HEK293 (cell line): ENCODE data around the gene THTPA.

Experiments used
- HOXA7 ChIP-seq: sonication (generic); formaldehyde crosslinking; IDR thresholded peaks from 2 replicates; pipeline ENCODE4 v1.8.1; 2022; ENCODE audit warnings: missing genetic modification reagents, borderline replicate concordance
- HOXD13 ChIP-seq: sonication (generic); formaldehyde crosslinking; IDR thresholded peaks from 2 replicates; pipeline ENCODE4 v1.8.0; 2022; ENCODE audit warnings: missing genetic modification reagents, borderline replicate concordance
- MYNN ChIP-seq: fragments of 450-650 bp; formaldehyde crosslinking; IDR thresholded peaks from 2 replicates; pipeline ENCODE4 v1.5.1; 2016; ENCODE audit warnings: missing biosample characterization, missing genetic modification characterization, borderline replicate concordance
- TRIM28 ChIP-seq: IDR thresholded peaks from 2 replicates; pipeline ENCODE4 v1.6.1; 2011; ENCODE audit warnings: low read length, control low read depth, borderline replicate concordance
- YY2 ChIP-seq: fragments of 450-650 bp; formaldehyde crosslinking; IDR thresholded peaks from 2 replicates; pipeline ENCODE4 v1.5.1; 2016; ENCODE audit warnings: missing biosample characterization, missing genetic modification characterization
- ZBTB48 ChIP-seq: fragments of 450-650 bp; formaldehyde crosslinking; IDR thresholded peaks from 2 replicates; pipeline ENCODE4 v1.5.1; 2016; ENCODE audit warnings: missing biosample characterization, missing genetic modification characterization
- ZNF112 ChIP-seq: fragments of 450-650 bp; formaldehyde crosslinking; IDR thresholded peaks from 2 replicates; pipeline ENCODE4 v1.5.0; 2017; ENCODE audit warnings: missing biosample characterization, missing genetic modification characterization
- ZNF140 ChIP-seq: fragments of 450-650 bp; formaldehyde crosslinking; IDR thresholded peaks from 2 replicates; pipeline ENCODE4 v1.5.1; 2016; ENCODE audit warnings: missing biosample characterization, missing genetic modification characterization
- ZNF146 ChIP-seq: fragments of 450-650 bp; formaldehyde crosslinking; IDR thresholded peaks from 2 replicates; pipeline ENCODE4 v1.5.1; 2016; ENCODE audit warnings: missing biosample characterization, missing genetic modification characterization
- ZNF335 ChIP-seq: fragments of 450-650 bp; formaldehyde crosslinking; conservative IDR thresholded peaks from 2 replicates; pipeline ENCODE4 v1.5.1; 2016; ENCODE audit warnings: missing biosample characterization, missing genetic modification characterization
- ZNF521 ChIP-seq: fragments of 450-650 bp; formaldehyde crosslinking; IDR thresholded peaks from 2 replicates; pipeline ENCODE4 v1.5.1; 2017; ENCODE audit warnings: missing biosample characterization, mild to moderate bottlenecking, missing genetic modification characterization
- ZNF548 ChIP-seq: fragments of 450-650 bp; formaldehyde crosslinking; IDR thresholded peaks from 2 replicates; pipeline ENCODE4 v1.5.1; 2016; ENCODE audit warnings: missing biosample characterization, missing genetic modification characterization
- ZNF596 ChIP-seq: fragments of 450-650 bp; IDR thresholded peaks from 2 replicates; pipeline ENCODE4 v1.5.0; 2018; ENCODE audit warnings: missing biosample characterization, mild to moderate bottlenecking, missing genetic modification characterization, moderate library complexity
- ZNF610 ChIP-seq: fragments of 450-650 bp; formaldehyde crosslinking; IDR thresholded peaks from 2 replicates; pipeline ENCODE4 v1.5.1; 2016; ENCODE audit warnings: missing biosample characterization, missing genetic modification characterization, borderline replicate concordance
- ZNF664 ChIP-seq: fragments of 450-650 bp; formaldehyde crosslinking; IDR thresholded peaks from 2 replicates; pipeline ENCODE4 v1.5.1; 2016; ENCODE audit warnings: missing biosample characterization, missing genetic modification characterization
- ZNF747 ChIP-seq: fragments of 450-650 bp; formaldehyde crosslinking; IDR thresholded peaks from 2 replicates; pipeline ENCODE4 v1.5.1; 2016; ENCODE audit warnings: missing biosample characterization, missing genetic modification characterization
- ZNF792 ChIP-seq: fragments of 450-650 bp; formaldehyde crosslinking; IDR thresholded peaks from 2 replicates; pipeline ENCODE4 v1.5.1; 2016; ENCODE audit warnings: missing biosample characterization, missing genetic modification characterization
- ZSCAN16 ChIP-seq: fragments of 450-650 bp; formaldehyde crosslinking; IDR thresholded peaks from 2 replicates; pipeline ENCODE4 v1.5.1; 2016; ENCODE audit warnings: missing biosample characterization, missing genetic modification characterization
- ZSCAN23 ChIP-seq: fragments of 450-650 bp; formaldehyde crosslinking; IDR thresholded peaks from 2 replicates; pipeline ENCODE4 v1.5.1; 2016; ENCODE audit warnings: missing biosample characterization, missing genetic modification characterization
- TF ChIP-seq, protein P1 (sequence below): fragments of 450-650 bp; formaldehyde crosslinking; IDR thresholded peaks from 2 replicates; pipeline ENCODE4 v1.5.1; 2016; ENCODE audit warnings: missing biosample characterization, missing genetic modification characterization, borderline replicate concordance
- TF ChIP-seq, protein P2 (sequence below): fragments of 450-650 bp; formaldehyde crosslinking; IDR thresholded peaks from 2 replicates; pipeline ENCODE4 v1.5.1; 2016; ENCODE audit warnings: missing biosample characterization, missing genetic modification characterization
- TF ChIP-seq, protein P3 (sequence below): fragments of 450-650 bp; formaldehyde crosslinking; IDR thresholded peaks from 2 replicates; pipeline ENCODE4 v1.5.1; 2016; ENCODE audit warnings: missing biosample characterization, missing genetic modification characterization
- TF ChIP-seq, protein P4 (sequence below): fragments of 450-650 bp; formaldehyde crosslinking; IDR thresholded peaks from 2 replicates; pipeline ENCODE4 v1.5.1; 2016; ENCODE audit warnings: missing biosample characterization, missing genetic modification characterization
- TF ChIP-seq, protein P5 (sequence below): fragments of 450-650 bp; formaldehyde crosslinking; IDR thresholded peaks from 2 replicates; pipeline ENCODE4 v1.5.1; 2016; ENCODE audit warnings: missing biosample characterization, missing genetic modification characterization

The THTPA gene

DNA sequence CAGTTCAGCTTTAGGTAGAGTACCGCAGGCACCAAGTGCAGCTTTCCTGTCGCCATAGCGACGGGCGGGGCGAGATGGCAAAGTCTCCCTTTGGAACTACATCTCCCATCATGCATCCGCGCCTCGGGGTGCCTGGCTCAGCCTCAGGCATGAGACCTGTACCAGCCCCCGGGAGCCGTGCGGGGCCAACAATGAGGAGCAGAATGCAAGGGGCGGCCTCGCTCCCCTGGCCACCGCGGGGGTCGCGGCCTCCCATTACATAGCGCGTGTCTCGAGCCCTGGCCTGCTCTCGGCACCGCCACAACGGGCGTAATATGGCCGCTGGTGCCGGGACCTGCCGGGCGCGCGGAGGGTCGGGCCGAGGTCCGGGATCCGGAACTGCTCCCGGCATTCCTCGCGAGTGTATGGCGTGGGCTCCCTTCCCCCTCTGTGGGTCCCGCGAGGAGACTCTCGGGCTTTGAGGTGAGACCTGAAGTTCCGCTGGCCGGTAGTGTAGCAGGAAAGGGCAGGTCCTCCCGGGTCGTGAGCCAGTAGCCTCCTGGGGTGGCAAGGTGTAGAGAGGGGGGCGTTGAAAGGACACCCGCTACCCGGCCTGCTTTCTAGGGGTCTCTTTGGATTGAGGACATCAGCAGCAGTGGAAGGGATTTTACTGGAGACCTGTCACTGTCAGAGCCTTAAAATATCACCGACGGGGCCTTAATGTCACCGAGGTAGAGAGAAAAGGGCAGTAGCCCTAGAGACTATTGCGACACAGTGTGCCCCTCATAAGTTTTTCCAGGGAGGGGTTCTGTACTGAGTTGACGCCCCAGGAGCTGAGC, at the start of gene THTPA (continued):
- TF ChIP-seq, protein P1, sequence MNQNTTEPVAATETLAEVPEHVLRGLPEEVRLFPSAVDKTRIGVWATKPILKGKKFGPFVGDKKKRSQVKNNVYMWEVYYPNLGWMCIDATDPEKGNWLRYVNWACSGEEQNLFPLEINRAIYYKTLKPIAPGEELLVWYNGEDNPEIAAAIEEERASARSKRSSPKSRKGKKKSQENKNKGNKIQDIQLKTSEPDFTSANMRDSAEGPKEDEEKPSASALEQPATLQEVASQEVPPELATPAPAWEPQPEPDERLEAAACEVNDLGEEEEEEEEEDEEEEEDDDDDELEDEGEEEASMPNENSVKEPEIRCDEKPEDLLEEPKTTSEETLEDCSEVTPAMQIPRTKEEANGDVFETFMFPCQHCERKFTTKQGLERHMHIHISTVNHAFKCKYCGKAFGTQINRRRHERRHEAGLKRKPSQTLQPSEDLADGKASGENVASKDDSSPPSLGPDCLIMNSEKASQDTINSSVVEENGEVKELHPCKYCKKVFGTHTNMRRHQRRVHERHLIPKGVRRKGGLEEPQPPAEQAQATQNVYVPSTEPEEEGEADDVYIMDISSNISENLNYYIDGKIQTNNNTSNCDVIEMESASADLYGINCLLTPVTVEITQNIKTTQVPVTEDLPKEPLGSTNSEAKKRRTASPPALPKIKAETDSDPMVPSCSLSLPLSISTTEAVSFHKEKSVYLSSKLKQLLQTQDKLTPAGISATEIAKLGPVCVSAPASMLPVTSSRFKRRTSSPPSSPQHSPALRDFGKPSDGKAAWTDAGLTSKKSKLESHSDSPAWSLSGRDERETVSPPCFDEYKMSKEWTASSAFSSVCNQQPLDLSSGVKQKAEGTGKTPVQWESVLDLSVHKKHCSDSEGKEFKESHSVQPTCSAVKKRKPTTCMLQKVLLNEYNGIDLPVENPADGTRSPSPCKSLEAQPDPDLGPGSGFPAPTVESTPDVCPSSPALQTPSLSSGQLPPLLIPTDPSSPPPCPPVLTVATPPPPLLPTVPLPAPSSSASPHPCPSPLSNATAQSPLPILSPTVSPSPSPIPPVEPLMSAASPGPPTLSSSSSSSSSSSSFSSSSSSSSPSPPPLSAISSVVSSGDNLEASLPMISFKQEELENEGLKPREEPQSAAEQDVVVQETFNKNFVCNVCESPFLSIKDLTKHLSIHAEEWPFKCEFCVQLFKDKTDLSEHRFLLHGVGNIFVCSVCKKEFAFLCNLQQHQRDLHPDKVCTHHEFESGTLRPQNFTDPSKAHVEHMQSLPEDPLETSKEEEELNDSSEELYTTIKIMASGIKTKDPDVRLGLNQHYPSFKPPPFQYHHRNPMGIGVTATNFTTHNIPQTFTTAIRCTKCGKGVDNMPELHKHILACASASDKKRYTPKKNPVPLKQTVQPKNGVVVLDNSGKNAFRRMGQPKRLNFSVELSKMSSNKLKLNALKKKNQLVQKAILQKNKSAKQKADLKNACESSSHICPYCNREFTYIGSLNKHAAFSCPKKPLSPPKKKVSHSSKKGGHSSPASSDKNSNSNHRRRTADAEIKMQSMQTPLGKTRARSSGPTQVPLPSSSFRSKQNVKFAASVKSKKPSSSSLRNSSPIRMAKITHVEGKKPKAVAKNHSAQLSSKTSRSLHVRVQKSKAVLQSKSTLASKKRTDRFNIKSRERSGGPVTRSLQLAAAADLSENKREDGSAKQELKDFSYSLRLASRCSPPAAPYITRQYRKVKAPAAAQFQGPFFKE (tag by site-specific recombination) = no peak
- TF ChIP-seq HOXA7 (CRISPR knock-in tag) = no peak
- TF ChIP-seq, protein P2, sequence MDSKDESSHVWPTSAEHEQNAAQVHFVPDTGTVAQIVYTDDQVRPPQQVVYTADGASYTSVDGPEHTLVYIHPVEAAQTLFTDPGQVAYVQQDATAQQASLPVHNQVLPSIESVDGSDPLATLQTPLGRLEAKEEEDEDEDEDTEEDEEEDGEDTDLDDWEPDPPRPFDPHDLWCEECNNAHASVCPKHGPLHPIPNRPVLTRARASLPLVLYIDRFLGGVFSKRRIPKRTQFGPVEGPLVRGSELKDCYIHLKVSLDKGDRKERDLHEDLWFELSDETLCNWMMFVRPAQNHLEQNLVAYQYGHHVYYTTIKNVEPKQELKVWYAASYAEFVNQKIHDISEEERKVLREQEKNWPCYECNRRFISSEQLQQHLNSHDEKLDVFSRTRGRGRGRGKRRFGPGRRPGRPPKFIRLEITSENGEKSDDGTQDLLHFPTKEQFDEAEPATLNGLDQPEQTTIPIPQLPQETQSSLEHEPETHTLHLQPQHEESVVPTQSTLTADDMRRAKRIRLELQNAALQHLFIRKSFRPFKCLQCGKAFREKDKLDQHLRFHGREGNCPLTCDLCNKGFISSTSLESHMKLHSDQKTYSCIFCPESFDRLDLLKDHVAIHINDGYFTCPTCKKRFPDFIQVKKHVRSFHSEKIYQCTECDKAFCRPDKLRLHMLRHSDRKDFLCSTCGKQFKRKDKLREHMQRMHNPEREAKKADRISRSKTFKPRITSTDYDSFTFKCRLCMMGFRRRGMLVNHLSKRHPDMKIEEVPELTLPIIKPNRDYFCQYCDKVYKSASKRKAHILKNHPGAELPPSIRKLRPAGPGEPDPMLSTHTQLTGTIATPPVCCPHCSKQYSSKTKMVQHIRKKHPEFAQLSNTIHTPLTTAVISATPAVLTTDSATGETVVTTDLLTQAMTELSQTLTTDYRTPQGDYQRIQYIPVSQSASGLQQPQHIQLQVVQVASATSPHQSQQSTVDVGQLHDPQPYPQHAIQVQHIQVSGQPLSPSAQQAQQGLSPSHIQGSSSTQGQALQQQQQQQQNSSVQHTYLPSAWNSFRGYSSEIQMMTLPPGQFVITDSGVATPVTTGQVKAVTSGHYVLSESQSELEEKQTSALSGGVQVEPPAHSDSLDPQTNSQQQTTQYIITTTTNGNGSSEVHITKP (tag by site-specific recombination) = peak; percentile 52
- no peak for TF ChIP-seq ZSCAN16 (tag by site-specific recombination)
- TF ChIP-seq, protein P3, sequence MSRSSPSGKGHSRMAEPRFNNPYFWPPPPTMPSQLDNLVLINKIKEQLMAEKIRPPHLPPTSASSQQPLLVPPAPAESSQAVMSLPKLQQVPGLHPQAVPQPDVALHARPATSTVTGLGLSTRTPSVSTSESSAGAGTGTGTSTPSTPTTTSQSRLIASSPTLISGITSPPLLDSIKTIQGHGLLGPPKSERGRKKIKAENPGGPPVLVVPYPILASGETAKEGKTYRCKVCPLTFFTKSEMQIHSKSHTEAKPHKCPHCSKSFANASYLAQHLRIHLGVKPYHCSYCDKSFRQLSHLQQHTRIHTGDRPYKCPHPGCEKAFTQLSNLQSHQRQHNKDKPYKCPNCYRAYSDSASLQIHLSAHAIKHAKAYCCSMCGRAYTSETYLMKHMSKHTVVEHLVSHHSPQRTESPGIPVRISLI (tag by site-specific recombination) = no peak
- TF ChIP-seq ZNF747 (tag by site-specific recombination) = no peak
- peak; percentile 67 for TF ChIP-seq ZNF610 (tag by site-specific recombination)
- no peak for TF ChIP-seq HOXD13 (CRISPR knock-in tag)
- TF ChIP-seq YY2 (tag by site-specific recombination) = peak; percentile 86
- TF ChIP-seq, protein P4, sequence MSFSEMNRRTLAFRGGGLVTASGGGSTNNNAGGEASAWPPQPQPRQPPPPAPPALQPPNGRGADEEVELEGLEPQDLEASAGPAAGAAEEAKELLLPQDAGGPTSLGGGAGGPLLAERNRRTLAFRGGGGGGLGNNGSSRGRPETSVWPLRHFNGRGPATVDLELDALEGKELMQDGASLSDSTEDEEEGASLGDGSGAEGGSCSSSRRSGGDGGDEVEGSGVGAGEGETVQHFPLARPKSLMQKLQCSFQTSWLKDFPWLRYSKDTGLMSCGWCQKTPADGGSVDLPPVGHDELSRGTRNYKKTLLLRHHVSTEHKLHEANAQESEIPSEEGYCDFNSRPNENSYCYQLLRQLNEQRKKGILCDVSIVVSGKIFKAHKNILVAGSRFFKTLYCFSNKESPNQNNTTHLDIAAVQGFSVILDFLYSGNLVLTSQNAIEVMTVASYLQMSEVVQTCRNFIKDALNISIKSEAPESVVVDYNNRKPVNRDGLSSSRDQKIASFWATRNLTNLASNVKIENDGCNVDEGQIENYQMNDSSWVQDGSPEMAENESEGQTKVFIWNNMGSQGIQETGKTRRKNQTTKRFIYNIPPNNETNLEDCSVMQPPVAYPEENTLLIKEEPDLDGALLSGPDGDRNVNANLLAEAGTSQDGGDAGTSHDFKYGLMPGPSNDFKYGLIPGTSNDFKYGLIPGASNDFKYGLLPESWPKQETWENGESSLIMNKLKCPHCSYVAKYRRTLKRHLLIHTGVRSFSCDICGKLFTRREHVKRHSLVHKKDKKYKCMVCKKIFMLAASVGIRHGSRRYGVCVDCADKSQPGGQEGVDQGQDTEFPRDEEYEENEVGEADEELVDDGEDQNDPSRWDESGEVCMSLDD (tag by site-specific recombination) = no peak; the same call in none of the 2 replicates
- no peak for TF ChIP-seq ZNF596 (tag by site-specific recombination)
- no peak for TF ChIP-seq ZNF521
- no peak for TF ChIP-seq ZNF548 (tag by site-specific recombination)
- no peak for TF ChIP-seq ZNF792 (tag by site-specific recombination)
- TF ChIP-seq ZNF664 = no peak
- TF ChIP-seq ZNF335 = peak; percentile 99
- TF ChIP-seq TRIM28 = no peak
- 0 out of 2 replicates have a peak, but pooled peaks have one; percentile 66 for TF ChIP-seq ZSCAN23 (tag by site-specific recombination)
- TF ChIP-seq, protein P5, sequence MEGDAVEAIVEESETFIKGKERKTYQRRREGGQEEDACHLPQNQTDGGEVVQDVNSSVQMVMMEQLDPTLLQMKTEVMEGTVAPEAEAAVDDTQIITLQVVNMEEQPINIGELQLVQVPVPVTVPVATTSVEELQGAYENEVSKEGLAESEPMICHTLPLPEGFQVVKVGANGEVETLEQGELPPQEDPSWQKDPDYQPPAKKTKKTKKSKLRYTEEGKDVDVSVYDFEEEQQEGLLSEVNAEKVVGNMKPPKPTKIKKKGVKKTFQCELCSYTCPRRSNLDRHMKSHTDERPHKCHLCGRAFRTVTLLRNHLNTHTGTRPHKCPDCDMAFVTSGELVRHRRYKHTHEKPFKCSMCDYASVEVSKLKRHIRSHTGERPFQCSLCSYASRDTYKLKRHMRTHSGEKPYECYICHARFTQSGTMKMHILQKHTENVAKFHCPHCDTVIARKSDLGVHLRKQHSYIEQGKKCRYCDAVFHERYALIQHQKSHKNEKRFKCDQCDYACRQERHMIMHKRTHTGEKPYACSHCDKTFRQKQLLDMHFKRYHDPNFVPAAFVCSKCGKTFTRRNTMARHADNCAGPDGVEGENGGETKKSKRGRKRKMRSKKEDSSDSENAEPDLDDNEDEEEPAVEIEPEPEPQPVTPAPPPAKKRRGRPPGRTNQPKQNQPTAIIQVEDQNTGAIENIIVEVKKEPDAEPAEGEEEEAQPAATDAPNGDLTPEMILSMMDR = no peak
- TF ChIP-seq MYNN (tag by site-specific recombination) = no peak
- TF ChIP-seq ZNF146 = no peak
- TF ChIP-seq ZNF112 (tag by site-specific recombination) = no peak
- no peak for TF ChIP-seq ZNF140
- peak; percentile 74; the same call in 1 of the 2 replicates for TF ChIP-seq ZBTB48
